A673 (cell line): Measurements from ENCODE around the gene IL6R. TPM values are rescaled to one million over a fixed set of nuclear protein-coding genes. Genes with fewer than 3 reads are reported as not detected.

Experiments used
- BruUV-seq: library from RNA; stranded (reverse); fragments of 400-500 nt; replicated peaks from 2 replicates; lab custom pipeline; 2021; lab: Mats Ljungman, UMichigan
- CTCF ChIA-PET: fragments of 300-600 bp; sonication (Branson Sonifier 250); formaldehyde crosslinking; loops from one replicate; lab custom pipeline; 2022; ENCODE audit warnings: antibody characterized with exemption; lab: Charles Lee
- POLR2A ChIA-PET: fragments of 300-600 bp; sonication (Branson Sonifier 250); formaldehyde crosslinking; loops from one replicate; lab custom pipeline; 2022; ENCODE audit warnings: antibody characterized with exemption; ENCODE audit not compliant: low non-redundant PET; lab: Charles Lee
- DNase-seq: peaks from one replicate; pipeline ENCODE4 v3.0.0-alpha.2; 2015; ENCODE audit warnings: low spot score
- H3K27ac ChIP-seq: fragments of 200-600 bp; sonication (generic); 2 replicates; pipeline ENCODE4 v1.5.1; 2016; ENCODE audit warnings: mixed run types, low read depth, mild to moderate bottlenecking, mixed read lengths, antibody characterized with exemption, low read length; ENCODE audit not compliant: poor library complexity, severe bottlenecking
- H3K27me3 ChIP-seq: fragments of 200-600 bp; sonication (generic); replicated peaks from 2 replicates; pipeline ENCODE4 v1.6.1; 2017; ENCODE audit warnings: mixed run types, low read depth, mild to moderate bottlenecking, mixed read lengths, antibody characterized with exemption, low read length; ENCODE audit not compliant: insufficient read depth, poor library complexity
- H3K36me3 ChIP-seq: fragments of 200-600 bp; sonication (generic); 2 replicates; pipeline ENCODE4 v1.6.1; 2016; ENCODE audit warnings: mixed run types, mild to moderate bottlenecking, mixed read lengths, antibody characterized with exemption, low read length; ENCODE audit not compliant: insufficient read depth, poor library complexity, severe bottlenecking
- H3K4me1 ChIP-seq: fragments of 200-600 bp; sonication (generic); 2 replicates; pipeline ENCODE4 v1.6.1; 2017; ENCODE audit warnings: mixed run types, mild to moderate bottlenecking, mixed read lengths, antibody characterized with exemption, low read length; ENCODE audit not compliant: insufficient read depth, poor library complexity, severe bottlenecking
- H3K4me3 ChIP-seq: fragments of 200-600 bp; sonication (generic); 2 replicates; pipeline ENCODE4 v1.5.1; 2016; ENCODE audit warnings: low read depth, mixed run types, mild to moderate bottlenecking, mixed read lengths, low read length; ENCODE audit not compliant: poor library complexity, severe bottlenecking
- H3K9me3 ChIP-seq: fragments of 200-600 bp; sonication (generic); 2 replicates; pipeline ENCODE4 v1.6.1; 2016; ENCODE audit warnings: mixed run types, low read depth, mild to moderate bottlenecking, mixed read lengths, antibody characterized with exemption, low read length; ENCODE audit not compliant: poor library complexity, severe bottlenecking
- CTCF ChIP-seq: fragments of 300-800, 200-600 bp; sonication (generic); conservative IDR thresholded peaks from 2 replicates; pipeline ENCODE4 v1.5.1; 2017; ENCODE audit warnings: low read depth, mild to moderate bottlenecking, antibody characterized with exemption, low read length, moderate library complexity, mixed read lengths
- EZH2 ChIP-seq: fragments of 200-600 bp; sonication (generic); IDR thresholded peaks from 2 replicates; pipeline ENCODE4 v1.6.1; 2017; ENCODE audit warnings: borderline replicate concordance, low read depth, mild to moderate bottlenecking, mixed read lengths, antibody characterized with exemption, low read length; ENCODE audit not compliant: poor library complexity, severe bottlenecking
- intact Hi-C: fragments of 100-400 bp; cut with micrococcal nuclease; formaldehyde crosslinking; loops from one replicate; pipeline ENCODE4 v1.10.0; 2022; ENCODE audit not compliant: unreplicated experiment
- total RNA-seq: library from RNA; stranded (reverse); gene quantifications from 2 replicates; pipeline ENCODE4 v1.2.3, GENCODE V29; 2021

IL6R gene
- total RNA-seq, 1 experiment from 2014 or later: 1.9 TPM

GRCh38 chr1:154492115-154492514 is 87.0 kb downstream of the IL6R start:
- CTCF ChIA-PET: no interaction called here
- Histone ChIP-seq H3K27me3 (peaks cover 21% of the 10 kb centered on the region), H3K27ac (no peak overlapping the region), H3K9me3 (no peaks in the 10 kb centered on the region), H3K4me3 (no peak overlapping the region), H3K36me3 (no peaks in the 10 kb centered on the region), H3K4me1 (no peaks in the 10 kb centered on the region)
- BruUV-seq: no TSS peak
- TF ChIP-seq EZH2: no peak
- TF ChIP-seq CTCF: no peak
- intact Hi-C loops: no loop called here
- POLR2A ChIA-PET: no interaction called here
- DNase-seq: no peak

- Histone ChIP-seq H3K27me3 (peaks cover 24% of the 10 kb centered on the region), H3K9me3 (no peaks in the 10 kb centered on the region), H3K4me1 (no peaks in the 10 kb centered on the region), H3K27ac (no peak overlapping the region), H3K4me3 (no peak overlapping the region), H3K36me3 (no peaks in the 10 kb centered on the region)
- intact Hi-C loops: no loop called here
- ChIA-PET POLR2A (no interaction called here), CTCF (no interaction called here)
- DNase-seq: no peak
- TF ChIP-seq EZH2: no peak
- no peak for TF ChIP-seq CTCF
- no TSS peak for BruUV-seq
These were observed 88.1 kb downstream of the IL6R start for GRCh38 chr1:154493276-154493675.

GRCh38 chr1:154495496-154496273 is 90.5 kb downstream of the IL6R start:
- H3K27ac ChIP-seq: no peak overlapping the region
- BruUV-seq: no TSS peak
- no peaks in the 10 kb centered on the region for H3K4me1 ChIP-seq
- TF ChIP-seq EZH2: no peak
- no peak for TF ChIP-seq CTCF
- no peak overlapping the region for H3K4me3 ChIP-seq
- no peaks in the 10 kb centered on the region for H3K36me3 ChIP-seq
- ChIA-PET CTCF (no interaction called here), POLR2A (no interaction called here)
- DNase-seq: no peak
- peaks cover 49% of the 10 kb centered on the region for H3K27me3 ChIP-seq
- no peaks in the 10 kb centered on the region for H3K9me3 ChIP-seq
- intact Hi-C loops: no loop called here
